DMS 273 (cell line): ENCODE measurements around the gene UNC45A.
"Not testable (repeated sequence)": the region's sequence is repeated elsewhere in the genome, so short reads cannot be mapped to it uniquely, and the experiment has no call there.

Experiments
- DNase-seq: peaks from one replicate; lab custom pipeline; 2025; ENCODE audit not compliant: unreplicated experiment; lab: John Stamatoyannopoulos, UW

The UNC45A gene

GRCh38 chr15:90917569-90917968 lies 17.5 kb upstream of the UNC45A start:
- no peak for DNase-seq

- no peak for DNase-seq
Measured at GRCh38 chr15:90918034-90918788, 16.9 kb upstream of the UNC45A start.

- no peak for DNase-seq
Measured at GRCh38 chr15:90918835-90919234, 16.2 kb upstream of the UNC45A start.

GRCh38 chr15:90921887-90922286 lies 13.2 kb upstream of the UNC45A start:
- DNase-seq: no peak

- DNase-seq: not testable (repeated sequence)
Measured at GRCh38 chr15:90922712-90923322, 12.3 kb upstream of the UNC45A start.

GRCh38 chr15:90924375-90924774 lies 10.7 kb upstream of the UNC45A start:
- DNase-seq: no peak

- DNase-seq: not testable (repeated sequence)
Measured at GRCh38 chr15:90926766-90927165, 8.3 kb upstream of the UNC45A start.

- not testable (repeated sequence) for DNase-seq
Measured at GRCh38 chr15:90928106-90928505, 7.0 kb upstream of the UNC45A start.

- DNase-seq: peak; percentile 45
Measured at GRCh38 chr15:90929246-90930019, 5.7 kb upstream of the UNC45A start.

GRCh38 chr15:90930861-90931574 lies 4.1 kb upstream of the UNC45A start:
- peak; percentile 36 for DNase-seq

- DNase-seq: no peak
Measured at GRCh38 chr15:90931575-90931827, 3.6 kb upstream of the UNC45A start.

- DNase-seq: peak; percentile 92
Measured at GRCh38 chr15:90931828-90932659, 3.0 kb upstream of the UNC45A start, which contains the start of gene HDDC3. Gene HDDC3, minus strand, starts transcription at chr15:90932549. Its CDS starts 9 bp downstream, at chr15:90932540.

GRCh38 chr15:90932660-90932991 lies 2.5 kb upstream of the UNC45A start:
- no peak for DNase-seq

- no peak for DNase-seq
Measured at GRCh38 chr15:90933301-90933700, 1.8 kb upstream of the UNC45A start.

- DNase-seq: peak; percentile 86
Measured at GRCh38 chr15:90934256-90934948, 683 bp upstream of the UNC45A start.

GRCh38 chr15:90936823-90937222 lies 1.7 kb downstream of the UNC45A start:
- DNase-seq: no peak

- DNase-seq: no peak
Measured at GRCh38 chr15:90938261-90938660, 3.2 kb downstream of the UNC45A start.

- no peak for DNase-seq
Measured at GRCh38 chr15:90939756-90940155, 4.7 kb downstream of the UNC45A start.

- no peak for DNase-seq
Measured at GRCh38 chr15:90941038-90941437, 6.0 kb downstream of the UNC45A start.
